Measurements from ENCODE around the gene GNG7. TPM values are rescaled to one million over a fixed set of nuclear protein-coding genes. Genes with fewer than 3 reads are reported as not detected.
"Not testable (repeated sequence)": the region's sequence is repeated elsewhere in the genome, so short reads cannot be mapped to it uniquely, and the experiment has no call there.

Gene GNG7
- total and polyA plus RNA-seq, 4 donors: 0.75 to 6.0 (median 2.1) TPM

- not testable (repeated sequence) for H3K4me1 ChIP-seq (ENCODE audit: control insufficient read depth in 1 of 2, insufficient read depth in 2 of 2, low read length in 2 of 2); ATAC-seq (ENCODE audit: low FRiP score); H3K4me3 ChIP-seq (ENCODE audit: low read length in 2 of 2); H3K36me3 ChIP-seq (ENCODE audit: control insufficient read depth in 1 of 2, insufficient read depth in 2 of 2, low read length in 1 of 2); H3K9me3 ChIP-seq (ENCODE audit: control insufficient read depth, low read length); H3K27me3 ChIP-seq (ENCODE audit: control insufficient read depth in 1 of 2, insufficient read depth in 2 of 2, low read length in 1 of 2)
- H3K27ac ChIP-seq (ENCODE audit: low read depth in 1 of 2, low read length in 2 of 2): peak overlapping the region; percentile 12 to 92
- intact Hi-C loops (cut with DNase I): loop anchor here in 1 of 2 donors (2.0 kb wide), 1 partner anchor 67 kb away; no protein-coding TSS in a partner anchor
- WGBS, 2 donors: 87 to 91% methylated on average over 19 to 20 of the region's 20 CpGs
- DNase-seq: peak in 1 of 2 donors; percentile 38
Measured at GRCh38 chr19:2545416-2546127, 156.9 kb downstream of the GNG7 start.

GRCh38 chr19:2544576-2545415 is 157.7 kb downstream of the GNG7 start:
- Histone ChIP-seq H3K36me3 (ENCODE audit: control insufficient read depth in 1 of 2, insufficient read depth in 2 of 2, low read length in 1 of 2) (no peaks in the 10 kb centered on the region), H3K4me3 (ENCODE audit: low read length in 2 of 2) (no peak overlapping the region), H3K4me1 (ENCODE audit: control insufficient read depth in 1 of 2, insufficient read depth in 2 of 2, low read length in 2 of 2) (no peaks in the 10 kb centered on the region), H3K27ac (ENCODE audit: low read depth in 1 of 2, low read length in 2 of 2) (peak overlapping the region; percentile 20 to 89), H3K9me3 (ENCODE audit: control insufficient read depth, low read length) (no peaks in the 10 kb centered on the region), H3K27me3 (ENCODE audit: control insufficient read depth in 1 of 2, insufficient read depth in 2 of 2, low read length in 1 of 2) (no peaks in the 10 kb centered on the region)
- 94% methylated on average over 18 of the region's 18 CpGs for WGBS, 2 donors
- intact Hi-C loops (cut with DNase I): loop anchor here (2.0 to 5.0 kb wide), 3 partner anchors 33 to 66 kb away; no protein-coding TSS in a partner anchor
- no peak for ATAC-seq (ENCODE audit: low FRiP score)
- DNase-seq: peak; percentile 48 to 56

- no peaks in the 10 kb centered on the region for H3K9me3 ChIP-seq (ENCODE audit: control insufficient read depth, low read length)
- no peaks in the 10 kb centered on the region for H3K27me3 ChIP-seq (ENCODE audit: control insufficient read depth in 1 of 2, insufficient read depth in 2 of 2, low read length in 1 of 2)
- intact Hi-C loops (cut with DNase I): loop anchor here (2.0 to 5.0 kb wide), 4 partner anchors 33 to 65 kb away; no protein-coding TSS in a partner anchor
- ATAC-seq (ENCODE audit: low FRiP score): peak; percentile 91
- DNase-seq: peak; percentile 97 to 98
- H3K4me3 ChIP-seq (ENCODE audit: low read length in 2 of 2): no peak overlapping the region
- H3K4me1 ChIP-seq (ENCODE audit: control insufficient read depth in 1 of 2, insufficient read depth in 2 of 2, low read length in 2 of 2): no peaks in the 10 kb centered on the region
- no peaks in the 10 kb centered on the region for H3K36me3 ChIP-seq (ENCODE audit: control insufficient read depth in 1 of 2, insufficient read depth in 2 of 2, low read length in 1 of 2)
- WGBS, 2 donors: 5 to 6% methylated on average over 36 of the region's 36 CpGs
- peak overlapping the region; percentile 62 to 94 for H3K27ac ChIP-seq (ENCODE audit: low read depth in 1 of 2, low read length in 2 of 2)
Measured at GRCh38 chr19:2543463-2544442, 158.7 kb downstream of the GNG7 start.

GRCh38 chr19:2543072-2543462 is 159.4 kb downstream of the GNG7 start:
- DNase-seq: peak in 1 of 2 donors; percentile 59
- not testable (repeated sequence) for ATAC-seq (ENCODE audit: low FRiP score); H3K9me3 ChIP-seq (ENCODE audit: control insufficient read depth, low read length); H3K4me3 ChIP-seq (ENCODE audit: low read length in 2 of 2); H3K4me1 ChIP-seq (ENCODE audit: control insufficient read depth in 1 of 2, insufficient read depth in 2 of 2, low read length in 2 of 2); H3K27me3 ChIP-seq (ENCODE audit: control insufficient read depth in 1 of 2, insufficient read depth in 2 of 2, low read length in 1 of 2); H3K36me3 ChIP-seq (ENCODE audit: control insufficient read depth in 1 of 2, insufficient read depth in 2 of 2, low read length in 1 of 2)
- intact Hi-C loops (cut with DNase I): loop anchor here (2.0 to 5.0 kb wide), 3 partner anchors 34 to 46 kb away; no protein-coding TSS in a partner anchor
- peak overlapping the region; percentile 62 to 94 for H3K27ac ChIP-seq (ENCODE audit: low read depth in 1 of 2, low read length in 2 of 2)
- 15 to 28% methylated on average over 2 to 4 of the region's 4 CpGs for WGBS, 2 donors

GRCh38 chr19:2542341-2543069 is 160.0 kb downstream of the GNG7 start:
- 90 to 92% methylated on average over 22 of the region's 22 CpGs for WGBS, 2 donors
- Histone ChIP-seq H3K36me3 (ENCODE audit: control insufficient read depth in 1 of 2, insufficient read depth in 2 of 2, low read length in 1 of 2) (no peaks in the 10 kb centered on the region), H3K4me3 (ENCODE audit: low read length in 2 of 2) (no peak overlapping the region), H3K4me1 (ENCODE audit: control insufficient read depth in 1 of 2, insufficient read depth in 2 of 2, low read length in 2 of 2) (no peaks in the 10 kb centered on the region), H3K27ac (ENCODE audit: low read depth in 1 of 2, low read length in 2 of 2) (peak overlapping the region in 1 of 2 donors; percentile 94), H3K9me3 (ENCODE audit: control insufficient read depth, low read length) (no peaks in the 10 kb centered on the region), H3K27me3 (ENCODE audit: control insufficient read depth in 1 of 2, insufficient read depth in 2 of 2, low read length in 1 of 2) (no peaks in the 10 kb centered on the region)
- intact Hi-C loops (cut with DNase I): loop anchor here (2.0 to 5.0 kb wide), 3 partner anchors 34 to 45 kb away; no protein-coding TSS in a partner anchor
- ATAC-seq (ENCODE audit: low FRiP score): no peak
- DNase-seq: peak; percentile 61 to 73

- Histone ChIP-seq H3K4me1 (ENCODE audit: control insufficient read depth in 1 of 2, insufficient read depth in 2 of 2, low read length in 2 of 2) (no peaks in the 10 kb centered on the region), H3K9me3 (ENCODE audit: control insufficient read depth, low read length) (no peaks in the 10 kb centered on the region), H3K4me3 (ENCODE audit: low read length in 2 of 2) (no peak overlapping the region), H3K27ac (ENCODE audit: low read depth in 1 of 2, low read length in 2 of 2) (peak overlapping the region; percentile 80 to 97), H3K27me3 (ENCODE audit: control insufficient read depth in 1 of 2, insufficient read depth in 2 of 2, low read length in 1 of 2) (no peaks in the 10 kb centered on the region), H3K36me3 (ENCODE audit: control insufficient read depth in 1 of 2, insufficient read depth in 2 of 2, low read length in 1 of 2) (no peaks in the 10 kb centered on the region)
- ATAC-seq (ENCODE audit: low FRiP score) (peak; percentile 77), DNase-seq (peak; percentile 92 to 97)
- intact Hi-C loops (cut with DNase I): loop anchor here (2.0 to 5.0 kb wide), 3 partner anchors 36 to 62 kb away; no protein-coding TSS in a partner anchor
- WGBS, 2 donors: 8 to 10% methylated on average over 34 to 35 of the region's 35 CpGs
Measured at GRCh38 chr19:2540646-2541454, 161.6 kb downstream of the GNG7 start.

- intact Hi-C loops (cut with DNase I): loop anchor here (2.0 to 5.0 kb wide), 3 partner anchors 37 to 61 kb away; no protein-coding TSS in a partner anchor
- no peak for DNase-seq
- Histone ChIP-seq H3K27ac (ENCODE audit: low read depth in 1 of 2, low read length in 2 of 2) (peak overlapping the region; percentile 64 to 79), H3K36me3 (ENCODE audit: control insufficient read depth in 1 of 2, insufficient read depth in 2 of 2, low read length in 1 of 2) (no peaks in the 10 kb centered on the region), H3K9me3 (ENCODE audit: control insufficient read depth, low read length) (no peaks in the 10 kb centered on the region), H3K4me1 (ENCODE audit: control insufficient read depth in 1 of 2, insufficient read depth in 2 of 2, low read length in 2 of 2) (no peaks in the 10 kb centered on the region), H3K4me3 (ENCODE audit: low read length in 2 of 2) (no peak overlapping the region), H3K27me3 (ENCODE audit: control insufficient read depth in 1 of 2, insufficient read depth in 2 of 2, low read length in 1 of 2) (no peaks in the 10 kb centered on the region)
- WGBS, 2 donors: 73 to 74% methylated on average over 12 of the region's 12 CpGs
- ATAC-seq (ENCODE audit: low FRiP score): no peak
Measured at GRCh38 chr19:2540251-2540645, 162.2 kb downstream of the GNG7 start.

Data from aorta (tissue), 5 donors.